T-helper 1 cell treated with Interleukin-12 subunit alpha and Interleukin-12 subunit beta and Interleukin-4 antibody, amounts not matched to agents 30 ng/mL and 1 ng/mL, for 36 hours (primary cell): ENCODE measurements around the gene ARF3. TPM values are rescaled to one million over a fixed set of nuclear protein-coding genes. Genes with fewer than 3 reads are reported as not detected.

Experiments used
- total RNA-seq: library from RNA; stranded (reverse); gene quantifications from 2 replicates; pipeline ENCODE4 v1.2.3, GENCODE V29; 2022

Gene ARF3
- total RNA-seq, 1 donor from 2014 or later: 164 TPM

Other genes with a start within 250 kb of the ARF3 start
- 49.1 and 59.0 TPM in 2 replicates for gene CCNT1, start 240.8 kb downstream of the ARF3 start, total RNA-seq
- gene ADCY6, start 168.4 kb downstream of the ARF3 start, total RNA-seq: 0.22 and 0.32 TPM in 2 replicates
- 16.5 and 17.1 TPM in 2 replicates for gene CACNB3, start 139.0 kb downstream of the ARF3 start, total RNA-seq
- 125 and 126 TPM in 2 replicates for gene DDX23, start 105.3 kb downstream of the ARF3 start, total RNA-seq
- 4.0 and 5.6 TPM in 2 replicates for gene RND1, start 91.6 kb downstream of the ARF3 start, total RNA-seq
- 74.2 and 83.6 TPM in 2 replicates for gene FKBP11, start 32.0 kb downstream of the ARF3 start, total RNA-seq
- 1.3 and 1.6 TPM in 2 replicates for gene WNT10B, start 14.2 kb upstream of the ARF3 start, total RNA-seq
- 0.22 TPM in 1 of 2 replicates, not detected in the other for gene WNT1, start 20.8 kb upstream of the ARF3 start, total RNA-seq
- gene DDN, start 41.9 kb upstream of the ARF3 start, total RNA-seq: 0.07 and 0.29 TPM in 2 replicates
- 73.7 and 74.8 TPM in 2 replicates for gene PRKAG1, start 61.3 kb upstream of the ARF3 start, total RNA-seq
- 107 and 123 TPM in 2 replicates for gene KMT2D, start 103.3 kb upstream of the ARF3 start, total RNA-seq
- gene RHEBL1, start 112.5 kb upstream of the ARF3 start, total RNA-seq: 10.4 and 11.1 TPM in 2 replicates
- gene DHH, start 137.3 kb upstream of the ARF3 start, total RNA-seq: 0.07 TPM in 1 of 2 replicates, not detected in the other
- 61.9 and 64.4 TPM in 2 replicates for gene LMBR1L, start 153.4 kb upstream of the ARF3 start, total RNA-seq
- gene TUBA1B, start 173.9 kb upstream of the ARF3 start, total RNA-seq: 1,474 and 1,482 TPM in 2 replicates
- 57.8 and 58.6 TPM in 2 replicates for gene TUBA1A, start 231.6 kb upstream of the ARF3 start, total RNA-seq